ENCODE data around the gene COA7.
"Not testable (repeated sequence)": the region's sequence is repeated elsewhere in the genome, so short reads cannot be mapped to it uniquely, and the experiment has no call there.

Gene COA7

DNA sequence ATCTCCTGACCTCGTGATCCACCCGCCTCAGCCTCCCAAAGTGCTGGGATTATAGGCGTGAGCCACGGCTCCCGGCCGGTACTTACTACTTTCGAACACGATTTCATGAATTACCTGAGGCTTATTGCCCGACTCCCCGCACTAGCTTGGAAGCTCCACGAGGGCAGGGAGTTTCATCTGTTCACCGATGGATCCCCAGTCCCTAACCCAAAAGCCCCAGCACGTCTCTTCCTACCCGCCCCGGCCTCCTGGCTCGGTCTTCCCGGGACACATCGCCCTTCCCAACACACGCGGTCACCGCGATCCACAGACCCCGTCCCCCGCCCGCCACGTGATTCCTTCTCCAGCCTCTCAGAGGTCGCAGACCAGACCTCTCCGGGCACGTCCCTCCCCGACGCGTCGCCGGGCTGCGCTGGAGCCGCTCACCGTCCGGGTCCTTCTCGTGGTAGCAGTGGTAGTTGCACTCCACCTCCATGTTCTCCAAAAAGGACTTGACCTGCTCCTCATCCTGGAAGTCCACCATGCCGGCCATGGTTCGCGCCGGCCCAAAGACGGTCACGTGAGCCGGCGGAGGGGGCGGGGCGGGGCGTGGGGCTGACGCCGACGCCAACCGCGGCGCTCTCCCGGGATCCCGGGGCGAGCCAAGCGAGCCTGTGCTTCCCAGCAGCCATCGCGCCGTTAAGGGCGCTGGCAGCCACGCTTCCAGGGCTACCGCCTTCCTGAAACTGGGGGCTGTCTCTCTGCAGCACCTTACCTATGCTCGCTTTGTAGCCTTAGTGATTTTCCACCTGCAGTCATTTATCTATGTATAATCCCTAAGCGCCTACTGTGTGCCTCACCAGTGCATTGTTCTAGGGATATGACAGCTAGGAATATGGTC is at the start of gene COA7:
COA7 (minus strand) TSS at position 553 of the 880 bp plus-strand sequence; CDS start at position 532, 21 bp downstream.
- DNase-seq (ENCODE audit: low read depth): peak; percentile 63

DNA sequence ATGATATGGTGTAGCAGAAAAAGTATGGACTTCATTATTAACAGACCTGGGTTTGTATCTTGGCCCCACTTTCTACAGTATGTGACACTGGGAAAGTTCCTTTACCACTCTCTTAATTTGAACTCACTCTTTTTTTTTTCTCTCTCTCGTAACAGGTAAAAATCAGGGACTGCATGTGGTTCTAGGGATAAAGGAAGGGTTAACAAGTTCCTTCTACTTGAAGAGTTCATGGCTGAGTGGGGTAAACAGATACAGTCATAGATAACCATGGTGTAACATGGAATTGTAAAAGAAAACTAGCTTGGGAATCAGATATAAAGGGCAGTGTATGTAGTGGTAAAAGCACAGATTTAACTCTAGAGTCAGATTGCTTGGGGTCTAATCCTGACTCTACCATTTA is 49.3 kb upstream of the COA7 start:
- DNase-seq (ENCODE audit: low read depth): no peak

DNA sequence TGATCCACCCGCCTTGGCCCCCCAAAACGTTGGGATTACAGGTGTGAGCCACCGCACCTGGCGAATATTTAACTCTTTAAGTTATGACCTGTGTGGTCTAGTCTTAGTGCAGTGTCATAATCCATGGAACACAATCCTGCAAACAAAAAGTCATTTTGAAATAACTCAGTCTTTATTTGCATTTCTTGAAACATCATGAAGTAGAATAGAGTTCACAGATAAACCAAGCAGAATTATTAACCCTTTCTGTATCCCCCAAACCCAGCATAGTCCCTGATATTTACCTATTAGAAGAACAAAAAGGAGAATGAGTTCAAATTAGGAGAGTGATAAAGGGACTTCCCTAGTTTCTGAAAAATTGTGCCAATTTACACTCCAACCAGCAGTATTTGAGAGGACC is 48.0 kb upstream of the COA7 start:
- no peak for DNase-seq (ENCODE audit: low read depth)

DNA sequence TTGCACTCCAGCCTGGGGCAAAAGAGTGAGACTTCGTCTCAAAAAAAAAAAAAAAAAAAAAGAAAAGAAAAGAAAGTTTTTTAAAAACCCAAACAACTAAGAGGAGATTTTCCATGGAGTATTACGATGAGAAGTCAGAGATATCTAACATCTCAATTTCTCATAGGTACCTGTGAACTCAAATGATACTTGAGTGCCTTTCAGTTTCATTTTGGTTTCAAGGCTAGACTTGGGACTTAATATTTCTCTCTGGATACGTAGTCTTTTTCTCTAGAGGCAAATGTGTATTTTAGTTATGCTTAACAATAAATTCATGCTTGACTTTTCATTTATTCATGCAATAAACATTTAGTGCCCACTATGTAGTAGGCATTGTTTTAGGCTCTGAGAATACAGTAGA is 43.1 kb upstream of the COA7 start:
- DNase-seq (ENCODE audit: low read depth): no peak

DNA sequence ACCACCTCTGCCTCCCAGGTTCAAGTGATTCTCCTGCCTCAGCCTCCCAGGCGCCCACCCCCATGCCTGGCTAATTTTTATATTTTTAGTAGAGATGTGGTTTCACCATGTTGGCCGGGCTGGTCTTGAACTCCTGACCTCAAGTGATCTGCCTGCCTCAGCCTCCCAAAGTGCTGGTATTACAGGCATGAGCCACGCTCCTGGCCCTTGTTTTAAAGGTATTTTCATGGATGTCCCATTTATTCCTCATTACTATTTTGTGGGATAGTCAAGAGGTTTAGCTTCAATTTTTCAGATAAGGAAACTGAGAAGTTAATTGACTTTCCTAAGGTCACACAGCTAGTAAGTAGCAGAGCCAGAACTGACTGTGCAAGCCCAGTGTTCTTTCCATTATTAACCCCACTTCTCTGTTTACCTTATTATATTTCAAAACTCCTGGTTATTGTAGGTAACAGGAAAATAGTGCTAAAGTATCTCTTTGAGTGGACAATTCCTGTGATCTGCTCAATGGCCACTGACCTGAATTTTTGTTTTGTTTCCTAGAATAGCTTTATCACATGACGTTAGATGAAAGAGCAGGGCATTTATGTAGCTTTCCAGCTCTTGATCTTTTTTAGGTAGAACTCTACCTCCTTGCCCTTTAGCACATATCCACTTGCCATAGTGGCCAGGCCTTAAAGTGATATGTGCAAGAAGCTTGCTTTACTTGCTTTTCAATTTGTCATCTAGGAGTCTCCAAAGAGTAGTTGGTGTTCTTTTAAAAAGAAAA is 41.7 kb upstream of the COA7 start:
- no peak for DNase-seq (ENCODE audit: low read depth)

DNA sequence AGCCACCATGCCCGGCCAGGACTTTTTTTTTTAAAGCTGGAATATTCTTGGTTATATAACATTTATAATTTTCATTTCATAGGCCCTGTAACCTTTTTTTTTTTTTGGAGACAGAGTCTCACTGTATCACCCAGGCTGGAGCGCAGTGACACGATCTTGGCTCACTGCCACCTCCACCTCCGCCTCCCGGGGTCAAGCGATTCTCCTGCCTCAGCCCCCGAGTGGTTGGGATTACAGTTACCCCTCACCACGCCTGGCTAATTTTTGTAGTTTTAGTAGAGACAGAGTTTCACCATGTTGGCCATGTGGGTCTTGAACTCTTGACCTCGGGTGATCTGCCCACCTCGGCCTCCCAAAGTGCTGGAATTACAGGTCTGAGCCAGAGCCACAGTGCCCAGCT is 40.7 kb upstream of the COA7 start:
- DNase-seq (ENCODE audit: low read depth): no peak

DNA sequence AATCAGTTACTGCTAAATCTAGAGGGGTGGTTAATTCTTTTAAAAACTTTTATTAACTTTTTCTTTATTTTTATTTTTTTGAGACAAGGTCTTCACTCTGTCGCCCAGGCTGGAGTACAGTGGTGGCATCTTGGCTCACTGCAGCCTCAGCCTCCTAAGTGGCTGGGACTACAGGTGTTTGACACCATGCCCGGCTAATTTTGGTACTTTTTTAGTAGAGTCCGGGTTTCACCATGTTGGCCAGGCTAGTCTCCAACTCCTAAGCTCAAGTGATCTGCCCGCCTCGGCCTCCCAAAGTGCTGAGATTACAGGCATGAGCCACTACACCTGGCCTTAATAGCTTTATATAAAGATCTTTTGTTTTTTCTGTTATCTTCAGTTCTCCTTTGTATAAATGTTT is 40.0 kb upstream of the COA7 start:
- DNase-seq (ENCODE audit: low read depth): no peak

DNA sequence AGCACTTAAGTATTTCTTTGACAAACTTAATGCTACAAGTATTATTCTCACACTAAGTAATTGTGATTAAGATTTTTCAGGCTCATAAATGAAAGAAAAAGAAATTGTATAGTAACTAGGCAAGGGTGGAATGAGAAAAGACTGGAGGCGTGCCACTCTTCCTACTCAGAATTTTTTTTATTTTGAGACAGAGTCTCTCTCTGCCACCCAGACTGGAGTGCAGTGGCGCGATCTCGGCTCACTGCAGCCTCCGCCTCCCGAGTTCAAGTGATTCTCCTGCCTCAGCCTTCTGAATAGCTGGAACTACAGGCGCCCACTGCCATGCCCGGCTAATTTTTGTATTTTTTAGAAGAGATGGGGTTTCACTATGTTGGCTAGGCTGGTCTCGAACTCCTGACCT is 37.2 kb upstream of the COA7 start:
- not testable (repeated sequence) for DNase-seq (ENCODE audit: low read depth)

DNA sequence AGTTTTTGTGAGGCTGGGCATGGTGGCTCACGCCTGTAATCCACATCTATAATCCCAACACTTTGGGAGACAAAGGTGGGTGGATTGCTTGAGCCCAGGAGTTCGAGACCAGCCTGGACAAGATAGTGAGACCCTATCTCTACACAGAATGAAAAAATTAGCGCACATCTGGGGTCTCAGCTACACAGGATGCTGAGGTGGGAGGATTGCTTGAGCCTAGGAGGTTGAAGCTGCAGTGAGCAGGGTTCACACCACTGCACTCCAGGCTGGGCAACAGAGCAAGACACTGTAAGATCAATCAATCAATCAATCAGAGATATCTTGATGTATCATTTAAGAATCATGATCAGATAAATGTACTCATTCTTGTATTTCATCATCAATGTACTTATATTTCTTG is 35.2 kb upstream of the COA7 start:
- no peak for DNase-seq (ENCODE audit: low read depth)

DNA sequence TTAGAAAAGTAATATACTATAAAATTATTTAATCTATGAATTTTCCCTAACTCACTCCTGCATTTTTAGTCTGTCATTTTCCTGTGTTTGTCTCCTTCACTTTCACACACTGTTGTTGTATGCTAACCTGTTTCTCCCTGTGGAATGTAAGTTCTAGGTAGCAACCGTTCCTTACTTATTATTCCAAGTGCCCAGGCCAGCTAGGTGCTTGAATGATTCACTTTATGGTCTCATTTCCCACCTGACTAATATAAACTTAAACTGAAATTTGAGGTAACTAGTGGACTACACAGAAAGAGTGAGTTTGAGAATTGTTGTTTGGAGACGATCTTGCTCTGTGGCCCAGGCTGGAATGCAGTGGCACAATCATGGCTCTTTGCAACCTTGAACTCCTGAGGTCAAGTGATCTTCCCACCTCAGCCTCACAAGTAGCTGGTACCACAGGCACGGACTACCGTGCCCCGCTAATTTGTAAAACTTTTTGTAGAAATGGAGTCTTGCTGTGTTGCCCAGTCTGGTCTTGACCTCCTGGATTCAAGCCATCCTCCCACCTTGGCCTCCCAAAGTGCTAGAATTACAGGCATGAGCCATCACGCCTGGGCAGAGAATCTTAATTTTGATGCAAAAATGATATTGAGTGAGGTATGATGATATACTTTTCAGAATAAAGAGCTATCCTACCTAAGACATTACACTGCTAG is 30.0 kb upstream of the COA7 start:
- no peak for DNase-seq (ENCODE audit: low read depth)

DNA sequence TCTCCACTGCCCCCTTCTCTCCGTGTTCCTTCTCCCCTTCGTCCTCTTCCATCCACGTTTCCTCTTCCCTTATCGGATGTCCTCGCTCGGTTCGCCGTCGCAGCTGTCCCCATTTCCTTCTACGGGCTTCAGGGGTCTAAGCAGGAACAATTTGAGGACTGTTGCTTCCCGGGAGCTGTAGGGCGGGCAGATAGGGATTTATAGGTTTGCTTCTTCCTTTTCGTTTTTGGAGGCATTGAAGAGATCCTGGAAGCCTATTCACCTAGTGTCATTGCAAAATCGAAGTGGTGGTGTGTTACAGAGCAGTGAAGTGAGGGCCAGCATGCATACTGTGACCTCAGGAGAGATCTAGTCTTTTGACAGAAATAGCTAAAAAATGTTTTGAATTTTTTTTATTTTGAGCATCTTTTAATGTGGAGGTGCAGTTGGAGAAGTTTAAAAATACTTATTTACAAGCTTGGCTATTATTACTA is 29.0 kb upstream of the COA7 start:
- no peak for DNase-seq (ENCODE audit: low read depth)

DNA sequence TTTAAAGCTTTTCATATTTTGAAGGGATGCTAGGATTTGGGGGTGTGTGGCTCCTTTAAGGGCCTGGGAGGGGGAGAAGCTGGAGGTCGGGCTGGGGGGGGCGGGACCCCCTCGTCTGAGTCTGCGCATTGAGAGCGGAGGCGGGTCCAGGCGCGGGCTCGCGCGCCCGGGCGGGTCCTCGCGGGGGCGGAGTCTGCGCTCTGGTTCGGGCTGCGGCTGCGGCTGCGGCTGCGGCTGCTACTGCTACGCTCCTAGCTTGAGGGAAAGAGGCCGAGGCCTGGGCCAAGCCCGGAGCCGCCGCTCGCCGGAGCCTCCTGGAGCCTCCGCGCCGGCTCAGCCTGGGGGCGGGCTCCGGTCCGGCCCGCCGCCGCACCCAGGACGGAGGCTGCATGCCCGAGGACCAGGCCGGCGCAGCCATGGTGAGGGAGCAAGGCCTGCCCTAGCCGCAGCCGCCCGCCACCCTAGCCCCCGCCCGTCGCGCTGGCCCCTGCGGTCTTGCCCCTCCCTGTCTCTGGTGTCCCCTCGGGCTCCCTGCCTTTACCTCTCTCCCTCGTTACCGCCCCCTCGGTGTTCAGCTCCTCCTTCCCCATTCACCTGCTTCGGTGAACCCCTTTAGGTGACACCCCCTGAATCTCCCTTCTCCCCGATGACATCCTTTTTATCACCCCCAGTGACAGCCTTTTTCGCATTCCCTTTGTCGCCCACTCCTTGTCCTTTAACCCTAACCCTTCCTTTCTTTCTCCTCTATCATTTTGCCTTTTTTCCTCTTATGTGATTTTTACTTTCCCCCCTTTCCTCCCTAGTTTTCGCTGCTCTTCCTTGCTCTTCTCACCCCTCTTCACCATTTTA is 28.3 kb upstream of the COA7 start, which contains the start of gene ZYG11B:
ZYG11B (plus strand) TSS at position 189 of the 849 bp plus-strand sequence; CDS start at position 390, 201 bp downstream.
- peak; percentile 81 for DNase-seq (ENCODE audit: low read depth)

DNA sequence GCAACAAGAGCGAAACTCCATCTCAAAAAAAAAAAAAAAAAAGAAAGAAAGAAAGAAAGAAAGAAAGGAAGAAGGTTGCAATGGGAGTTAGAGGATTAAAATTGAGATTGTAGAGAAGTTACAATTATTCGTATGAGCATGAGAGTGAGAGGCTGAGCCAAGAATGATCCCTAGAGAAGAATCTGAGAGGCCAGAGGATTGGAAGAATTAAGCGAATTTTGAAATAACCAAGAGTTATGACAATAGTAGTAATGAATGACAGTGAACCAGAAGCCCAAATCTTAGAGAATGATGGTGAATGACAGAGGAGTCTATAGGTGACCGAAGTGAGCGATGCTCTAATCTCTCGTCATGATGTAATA is 27.7 kb upstream of the COA7 start:
- no peak for DNase-seq (ENCODE audit: low read depth)

DNA sequence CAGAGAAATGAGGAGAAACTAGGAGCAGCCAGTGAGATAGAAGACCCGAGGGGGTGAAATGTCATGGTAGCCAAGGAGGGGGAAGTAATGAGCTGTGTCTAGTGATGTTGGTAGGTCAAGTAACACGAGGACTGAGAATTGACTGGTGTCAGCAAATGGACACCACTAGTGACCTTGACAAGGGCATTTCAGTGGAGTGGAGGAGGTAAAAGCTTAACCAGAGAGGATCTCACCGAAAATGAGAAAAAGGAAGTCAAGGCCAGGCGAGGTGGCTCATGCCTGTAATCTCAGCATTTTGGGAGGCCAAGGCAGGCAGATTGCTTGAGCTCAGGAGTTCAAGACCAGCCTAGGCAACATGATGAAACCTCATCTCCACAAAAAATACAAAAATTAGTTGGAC is 25.1 kb upstream of the COA7 start:
- DNase-seq (ENCODE audit: low read depth): no peak

DNA sequence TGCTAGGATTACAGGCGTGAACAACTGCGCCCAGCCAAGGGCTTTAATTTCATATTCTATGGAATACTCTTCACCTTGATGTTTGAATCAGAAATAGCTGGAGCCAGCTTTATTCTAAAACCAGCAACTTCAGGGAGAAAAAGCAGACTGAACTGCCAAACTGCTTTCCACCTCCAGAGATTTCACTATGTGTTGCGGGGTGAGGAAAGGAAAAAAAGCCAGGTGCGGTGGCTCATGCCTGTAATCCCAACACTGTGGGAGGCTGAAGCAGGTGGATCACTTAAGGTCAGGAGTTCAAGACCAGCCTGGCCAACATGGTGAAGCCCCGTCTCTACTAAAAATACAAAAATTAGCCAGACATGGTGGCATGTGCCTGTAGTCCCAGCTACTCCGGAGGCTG is 17.1 kb upstream of the COA7 start:
- DNase-seq (ENCODE audit: low read depth): not testable (repeated sequence)

DNA sequence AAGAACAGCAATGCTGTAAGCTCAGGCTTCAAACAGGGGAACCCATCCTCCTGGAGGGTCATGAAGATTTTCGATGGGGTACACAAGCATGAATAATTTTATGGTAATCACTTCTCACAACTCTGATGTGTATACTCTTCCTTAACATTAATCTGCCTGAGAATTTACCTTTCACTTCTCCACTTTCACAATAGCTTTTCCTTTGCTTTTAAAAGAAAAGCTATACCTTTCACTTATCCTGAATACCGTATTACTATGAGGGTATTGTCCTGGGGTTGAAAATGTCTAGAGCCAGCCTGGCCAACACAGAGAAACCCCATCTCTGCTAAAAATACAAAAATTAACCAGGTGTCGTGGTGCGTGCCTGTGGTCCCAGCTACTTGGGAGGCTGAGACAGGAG is 15.4 kb upstream of the COA7 start:
- no peak for DNase-seq (ENCODE audit: low read depth)

DNA sequence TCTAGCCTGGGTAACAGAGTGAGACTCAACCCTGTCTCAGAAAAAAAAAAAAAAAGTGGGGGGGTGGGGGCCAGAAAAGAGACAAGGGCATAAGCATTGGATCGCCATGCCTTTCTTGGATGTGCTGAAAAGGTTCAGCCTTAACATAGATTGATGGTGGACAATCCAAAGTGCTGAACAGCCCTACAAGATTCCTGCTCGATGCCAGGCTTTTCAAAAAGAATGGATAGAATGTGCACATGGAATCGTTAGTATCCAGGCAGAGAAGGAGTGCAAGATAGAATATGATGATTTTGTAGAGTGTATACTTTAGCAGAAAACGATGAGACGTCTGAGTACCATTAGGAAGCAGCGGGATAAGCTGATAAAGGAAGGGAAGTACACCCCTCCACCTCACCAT is 10.9 kb upstream of the COA7 start:
- no peak for DNase-seq (ENCODE audit: low read depth)

DNA sequence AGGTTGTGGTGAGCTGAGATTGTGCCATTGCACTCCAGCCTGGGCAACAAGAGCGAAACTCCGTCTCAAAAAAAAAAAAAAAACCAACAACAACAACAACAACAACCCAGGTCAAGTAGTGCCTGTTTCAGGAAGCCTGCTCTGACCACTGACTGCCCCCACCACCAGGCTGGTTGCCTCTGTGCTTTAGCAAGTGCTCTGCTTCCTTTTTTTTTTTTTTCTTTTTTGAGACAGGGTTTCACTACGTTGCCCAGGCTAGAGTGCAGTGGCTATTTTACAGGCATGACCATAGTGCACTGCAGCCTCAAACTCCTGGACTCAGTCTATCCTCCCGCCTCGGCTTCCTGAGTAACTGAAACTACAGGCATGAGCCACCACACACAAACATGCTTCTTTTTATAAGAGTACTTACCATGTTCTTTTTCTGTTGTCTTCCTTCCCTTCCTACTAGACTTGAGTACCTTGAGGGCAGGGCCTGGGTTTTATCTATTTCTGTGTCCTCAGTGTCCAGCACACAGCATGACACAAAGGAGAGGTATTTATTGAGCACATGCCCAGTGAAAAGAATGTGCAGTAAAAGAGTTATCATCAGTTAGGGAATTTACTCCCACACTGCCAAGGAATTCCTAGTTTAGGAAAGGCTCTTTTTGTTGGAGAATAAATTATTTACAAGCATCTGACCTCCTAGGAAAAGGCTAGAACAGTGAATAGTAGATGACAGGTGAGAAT is 9.9 kb upstream of the COA7 start:
- DNase-seq (ENCODE audit: low read depth): no peak

DNA sequence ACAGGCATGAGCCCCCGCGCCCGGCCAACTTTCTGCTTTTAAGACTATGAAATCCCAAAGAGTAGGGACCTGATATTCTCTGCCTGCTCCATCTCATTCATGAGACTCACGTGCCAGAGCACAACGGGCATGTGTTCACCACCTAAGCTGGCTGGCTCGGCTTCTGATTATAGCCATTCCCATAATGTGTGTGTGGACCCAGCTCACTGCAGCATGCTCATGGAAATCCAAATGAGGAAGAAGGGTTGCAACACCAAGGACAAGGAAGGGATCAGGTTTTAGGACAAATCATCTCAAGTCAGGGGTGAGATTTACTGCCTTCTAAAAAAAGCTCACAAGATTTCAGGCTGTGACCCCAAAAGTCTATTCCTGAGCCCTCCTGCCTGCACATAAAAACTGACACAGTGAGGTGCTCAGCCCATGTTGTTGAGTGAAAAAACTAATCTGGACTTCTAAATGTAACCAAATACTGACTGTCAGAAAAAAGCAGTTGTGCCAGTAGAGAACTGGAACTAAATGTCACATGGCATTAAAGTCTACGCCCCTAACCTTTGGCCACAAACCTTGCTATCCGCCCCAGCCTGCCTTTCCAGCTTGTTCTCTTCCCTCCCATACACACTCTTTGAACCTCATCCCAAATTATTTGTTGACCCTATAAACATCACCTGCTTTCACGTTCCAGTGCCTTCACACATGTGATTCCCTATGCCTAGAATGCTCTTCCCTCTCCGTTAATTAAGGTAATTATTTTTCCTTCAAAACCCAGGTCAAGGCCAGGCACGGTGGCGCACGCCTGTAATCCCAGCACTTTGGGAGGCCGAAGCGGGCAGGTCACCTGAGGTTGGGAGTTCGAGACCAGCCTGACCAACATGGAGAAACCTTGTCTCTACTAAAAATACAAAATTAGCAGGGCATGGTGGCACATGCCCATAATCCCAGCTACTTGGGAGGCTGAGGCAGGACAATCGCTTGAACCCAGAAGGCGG is 9.1 kb upstream of the COA7 start:
- DNase-seq (ENCODE audit: low read depth): no peak

Data from activated T-cell treated with anti-CD3 and anti-CD28 coated beads for 24 hours (primary cell).